HUES6 (cell line): ENCODE data around the gene DIS3L2.

ENCODE experiments used
- H3K27ac ChIP-seq: 2 replicates; pipeline ENCODE4 v1.7.0; 2013; ENCODE audit warnings: low read depth, mild to moderate bottlenecking, low read length, inconsistent platforms
- H3K27me3 ChIP-seq: 2 replicates; pipeline ENCODE4 v1.6.1; 2013; ENCODE audit warnings: low read length; ENCODE audit not compliant: control insufficient read depth, insufficient read depth
- H3K36me3 ChIP-seq: 2 replicates; pipeline ENCODE4 v1.6.1; 2013; ENCODE audit warnings: low read length; ENCODE audit not compliant: control insufficient read depth, insufficient read depth
- H3K4me1 ChIP-seq: 2 replicates; pipeline ENCODE4 v1.6.1; 2013; ENCODE audit warnings: low read length; ENCODE audit not compliant: control insufficient read depth, insufficient read depth
- H3K4me3 ChIP-seq: 2 replicates; pipeline ENCODE4 v1.5.1; 2013; ENCODE audit warnings: low read depth, low read length
- H3K9ac ChIP-seq: one replicate; pipeline ENCODE4 v1.6.1; 2013; ENCODE audit warnings: mild to moderate bottlenecking, low read length
- H3K9me3 ChIP-seq: 2 replicates; pipeline ENCODE4 v1.6.1; 2013; ENCODE audit warnings: low read depth, low read length; ENCODE audit not compliant: control insufficient read depth, insufficient read depth

The DIS3L2 gene

GRCh38 chr2:232014681-232015080 is 53.2 kb downstream of the DIS3L2 start:
- H3K27ac ChIP-seq = no peak overlapping the region
- no peak overlapping the region for H3K9ac ChIP-seq
- no peaks in the 10 kb centered on the region for H3K9me3 ChIP-seq
- H3K4me1 ChIP-seq = peaks cover 5% of the 10 kb centered on the region; the same call in 1 of the 2 replicates
- no peak overlapping the region for H3K4me3 ChIP-seq
- H3K36me3 ChIP-seq = peaks cover 11% of the 10 kb centered on the region; the same call in 1 of the 2 replicates
- H3K27me3 ChIP-seq = no peaks in the 10 kb centered on the region

- Histone ChIP-seq H3K27ac (no peak overlapping the region), H3K9ac (no peak overlapping the region), H3K4me3 (no peak overlapping the region), H3K27me3 (no peaks in the 10 kb centered on the region), H3K36me3 (peaks cover 14% of the 10 kb centered on the region; the same call in 1 of the 2 replicates), H3K9me3 (no peaks in the 10 kb centered on the region), H3K4me1 (peaks cover 4% of the 10 kb centered on the region; the same call in 1 of the 2 replicates)
Observed at GRCh38 chr2:232018181-232018580, 56.7 kb downstream of the DIS3L2 start.

GRCh38 chr2:232022718-232023117 is 61.2 kb downstream of the DIS3L2 start:
- Histone ChIP-seq H3K27me3 (no peaks in the 10 kb centered on the region), H3K4me3 (no peak overlapping the region), H3K27ac (no peak overlapping the region), H3K36me3 (0 out of 2 replicates have a peak, but pooled peaks cover 12% of the 10 kb centered on the region), H3K9me3 (no peaks in the 10 kb centered on the region), H3K4me1 (no peaks in the 10 kb centered on the region), H3K9ac (no peak overlapping the region)

GRCh38 chr2:232023426-232023825 is 61.9 kb downstream of the DIS3L2 start:
- no peaks in the 10 kb centered on the region for H3K27me3 ChIP-seq
- H3K9ac ChIP-seq = no peak overlapping the region
- 0 out of 2 replicates have a peak, but pooled peaks cover under 1% of the 10 kb centered on the region for H3K4me1 ChIP-seq
- H3K27ac ChIP-seq = no peak overlapping the region
- H3K4me3 ChIP-seq = no peak overlapping the region
- 0 out of 2 replicates have a peak, but pooled peaks cover 12% of the 10 kb centered on the region for H3K36me3 ChIP-seq
- H3K9me3 ChIP-seq = no peaks in the 10 kb centered on the region

- Histone ChIP-seq H3K36me3 (0 out of 2 replicates have a peak, but pooled peaks cover 12% of the 10 kb centered on the region), H3K9ac (no peak overlapping the region), H3K4me1 (0 out of 2 replicates have a peak, but pooled peaks cover 4% of the 10 kb centered on the region), H3K9me3 (no peaks in the 10 kb centered on the region), H3K4me3 (no peak overlapping the region), H3K27me3 (no peaks in the 10 kb centered on the region), H3K27ac (no peak overlapping the region)
Observed at GRCh38 chr2:232024457-232024856, 62.9 kb downstream of the DIS3L2 start.

- H3K36me3 ChIP-seq = peaks cover 16% of the 10 kb centered on the region; the same call in 1 of the 2 replicates
- H3K4me3 ChIP-seq = no peak overlapping the region
- H3K27me3 ChIP-seq = no peaks in the 10 kb centered on the region
- H3K9ac ChIP-seq = no peak overlapping the region
- H3K4me1 ChIP-seq = 0 out of 2 replicates have a peak, but pooled peaks cover 4% of the 10 kb centered on the region
- H3K9me3 ChIP-seq = no peaks in the 10 kb centered on the region
- no peak overlapping the region for H3K27ac ChIP-seq
Observed at GRCh38 chr2:232026910-232027309, 65.4 kb downstream of the DIS3L2 start.

GRCh38 chr2:232027530-232027929 is 66.0 kb downstream of the DIS3L2 start:
- H3K9ac ChIP-seq = no peak overlapping the region
- H3K4me3 ChIP-seq = no peak overlapping the region
- 0 out of 2 replicates have a peak, but pooled peaks cover 4% of the 10 kb centered on the region for H3K4me1 ChIP-seq
- peaks cover 16% of the 10 kb centered on the region; the same call in 1 of the 2 replicates for H3K36me3 ChIP-seq
- H3K27ac ChIP-seq = no peak overlapping the region
- no peaks in the 10 kb centered on the region for H3K27me3 ChIP-seq
- no peaks in the 10 kb centered on the region for H3K9me3 ChIP-seq

- H3K4me3 ChIP-seq = no peak overlapping the region
- H3K36me3 ChIP-seq = peaks cover 13% of the 10 kb centered on the region; the same call in 1 of the 2 replicates
- 0 out of 2 replicates have a peak, but pooled peaks cover 4% of the 10 kb centered on the region for H3K4me1 ChIP-seq
- H3K27me3 ChIP-seq = no peaks in the 10 kb centered on the region
- H3K9ac ChIP-seq = no peak overlapping the region
- no peaks in the 10 kb centered on the region for H3K9me3 ChIP-seq
- H3K27ac ChIP-seq = no peak overlapping the region
Observed at GRCh38 chr2:232028071-232028470, 66.6 kb downstream of the DIS3L2 start.

GRCh38 chr2:232028631-232029030 is 67.1 kb downstream of the DIS3L2 start:
- Histone ChIP-seq H3K4me1 (0 out of 2 replicates have a peak, but pooled peaks cover 4% of the 10 kb centered on the region), H3K27me3 (no peaks in the 10 kb centered on the region), H3K36me3 (peaks cover 10% of the 10 kb centered on the region; the same call in 1 of the 2 replicates), H3K4me3 (no peak overlapping the region), H3K9ac (no peak overlapping the region), H3K9me3 (no peaks in the 10 kb centered on the region), H3K27ac (no peak overlapping the region)

- no peak overlapping the region for H3K27ac ChIP-seq
- H3K4me1 ChIP-seq = 0 out of 2 replicates have a peak, but pooled peaks cover 4% of the 10 kb centered on the region
- peaks cover 6% of the 10 kb centered on the region; the same call in 1 of the 2 replicates for H3K36me3 ChIP-seq
- H3K4me3 ChIP-seq = no peak overlapping the region
- H3K9ac ChIP-seq = no peak overlapping the region
- H3K9me3 ChIP-seq = no peaks in the 10 kb centered on the region
- H3K27me3 ChIP-seq = no peaks in the 10 kb centered on the region
Observed at GRCh38 chr2:232029346-232029745, 67.8 kb downstream of the DIS3L2 start.

GRCh38 chr2:232030229-232030628 is 68.7 kb downstream of the DIS3L2 start:
- Histone ChIP-seq H3K4me3 (no peak overlapping the region), H3K27me3 (no peaks in the 10 kb centered on the region)

More at GRCh38 chr2:232030229-232030628, 68.7 kb downstream of the DIS3L2 start:
- no peak overlapping the region for H3K27ac ChIP-seq
- H3K36me3 ChIP-seq = peaks cover 4% of the 10 kb centered on the region; the same call in 1 of the 2 replicates
- no peaks in the 10 kb centered on the region for H3K9me3 ChIP-seq
- no peak overlapping the region for H3K9ac ChIP-seq
- 0 out of 2 replicates have a peak, but pooled peaks cover 4% of the 10 kb centered on the region for H3K4me1 ChIP-seq
